Fibroblast of lung (primary cell): ENCODE measurements around the gene CDC123. TPM values are rescaled to one million over a fixed set of nuclear protein-coding genes. Genes with fewer than 3 reads are reported as not detected.

ENCODE experiments used
- DNase-seq, 2 donors: peaks; one replicate each; pipeline versions ENCODE4 v3.0.0 to v3.0.0-alpha.2; 2010; ENCODE audit warnings: low read depth in 2 of 2
- H2AFZ ChIP-seq: 2 replicates; pipeline ENCODE4 v1.5.1; 2012; ENCODE audit warnings: low read length, control low read depth, inconsistent platforms
- H3K27ac ChIP-seq: 2 replicates; pipeline ENCODE4 v1.5.1; 2011; ENCODE audit warnings: low read length, control low read depth; ENCODE audit not compliant: insufficient read depth
- H3K27me3 ChIP-seq: 2 replicates; pipeline ENCODE4 v1.5.1; 2011; ENCODE audit warnings: mild to moderate bottlenecking, low read length; ENCODE audit not compliant: control insufficient read depth, insufficient read depth
- H3K36me3 ChIP-seq: 2 replicates; pipeline ENCODE4 v1.5.1; 2011; ENCODE audit warnings: low read length; ENCODE audit not compliant: control insufficient read depth, insufficient read depth
- H3K4me1 ChIP-seq: 2 replicates; pipeline ENCODE4 v1.5.1; 2011; ENCODE audit warnings: low read length; ENCODE audit not compliant: control insufficient read depth, insufficient read depth; ENCODE audit errors: extremely low read depth
- H3K4me2 ChIP-seq: 2 replicates; pipeline ENCODE4 v1.5.1; 2011; ENCODE audit warnings: low read length, control low read depth; ENCODE audit not compliant: insufficient read depth; ENCODE audit errors: extremely low read depth
- H3K4me3 ChIP-seq, 4 experiments: fragments of 200-600 bp in 1 of 4; sonication (generic) in 1 of 4; replicated peaks in 1 of 4; 2 replicates each; pipeline ENCODE4 v1.5.1; 2011 to 2016; ENCODE audit warnings: low read length in 4 of 4, low read depth in 3 of 4, mild to moderate bottlenecking in 3 of 4, control low read depth in 2 of 4, inconsistent platforms in 1 of 4, mixed read lengths in 1 of 4; ENCODE audit not compliant: insufficient read depth in 1 of 4; ENCODE audit errors: control extremely low read depth in 1 of 4
- H3K79me2 ChIP-seq: 2 replicates; pipeline ENCODE4 v1.5.1; 2012; ENCODE audit warnings: mild to moderate bottlenecking, low read length, inconsistent platforms; ENCODE audit not compliant: control insufficient read depth, insufficient read depth
- H3K9ac ChIP-seq: 2 replicates; pipeline ENCODE4 v1.5.1; 2011; ENCODE audit warnings: mild to moderate bottlenecking, low read length, control low read depth; ENCODE audit not compliant: insufficient read depth
- H3K9me3 ChIP-seq: 2 replicates; pipeline ENCODE4 v1.5.1; 2012; ENCODE audit warnings: low read depth, low read length; ENCODE audit not compliant: control insufficient read depth, insufficient read depth
- H4K20me1 ChIP-seq: 2 replicates; pipeline ENCODE4 v1.5.1; 2011; ENCODE audit warnings: low read length; ENCODE audit not compliant: control insufficient read depth, insufficient read depth; ENCODE audit errors: extremely low read depth
- CTCF ChIP-seq, 2 donors: IDR thresholded peaks in 1 of 2; conservative IDR thresholded peaks in 1 of 2; 1 replicate in 1 of 2; 2 replicates in 1 of 2; pipeline ENCODE4 v1.5.1; 2011 to 2012; ENCODE audit warnings: low read length in 2 of 2, control low read depth in 1 of 2, inconsistent platforms in 1 of 2, low read depth in 1 of 2, mild to moderate bottlenecking in 1 of 2
- EZH2 ChIP-seq: IDR thresholded peaks from 2 replicates; pipeline ENCODE4 v1.5.1; 2012; ENCODE audit warnings: low read length, control low read depth, mild to moderate bottlenecking; ENCODE audit errors: missing control alignments
- polyA plus RNA-seq, 2 donors: library from polyadenylated mRNA; depleted of rRNA in 1 of 2; stranded (reverse) in 1 of 2; unstranded in 1 of 2; fragments of >200 nt; gene quantifications; 2 replicates each; pipeline ENCODE4 v1.2.1, GENCODE V29; 2011 to 2012; ENCODE audit warnings: missing spikeins in 1 of 2
- total RNA-seq: library from RNA; depleted of rRNA; stranded (reverse); fragments of >200 nt; gene quantifications from 2 replicates; pipeline ENCODE4 v1.2.1, GENCODE V29; 2014

Gene CDC123
- total and polyA plus RNA-seq, 2 donors (not counting 1 experiment from before 2014, with no cell fraction given), result 144 to 172 TPM

DNA sequence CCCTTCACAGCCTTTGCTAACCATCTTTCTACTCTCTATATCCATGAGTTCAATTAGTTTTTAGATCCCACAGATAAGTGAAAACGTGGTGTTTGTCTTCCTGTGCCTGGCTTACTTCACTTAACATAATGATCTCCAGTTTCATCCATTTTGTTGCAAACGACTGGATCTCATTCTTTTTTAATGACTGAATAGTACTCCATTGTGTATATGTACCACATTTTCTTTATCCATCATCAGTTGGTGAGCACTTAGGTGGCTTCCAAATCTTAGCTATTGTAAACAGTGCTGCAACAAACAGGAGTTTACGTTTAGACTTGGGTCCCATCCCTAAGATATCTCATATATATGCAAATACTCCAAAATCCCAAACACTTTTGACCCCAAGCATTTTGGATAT, 9.1 kb downstream of the CDC123 start:
- Histone ChIP-seq H3K9ac (no peak overlapping the region), H3K36me3 (peaks cover 5% of the 10 kb centered on the region), H3K4me3 (no peak overlapping the region), H3K4me1 (no peaks in the 10 kb centered on the region), H3K4me2 (no peak overlapping the region), H3K27me3 (no peaks in the 10 kb centered on the region), H4K20me1 (no peaks in the 10 kb centered on the region), H3K79me2 (peaks cover 26% of the 10 kb centered on the region), H3K27ac (no peak overlapping the region), H2AFZ (no peak overlapping the region), H3K9me3 (no peaks in the 10 kb centered on the region)
- TF ChIP-seq CTCF (conservative IDR thresholded peaks at IDR 0.05 in 1 of 2, IDR thresholded peaks at IDR 0.05 in 1 of 2; ENCODE audit: low read depth in 1 of 2, low read length in 2 of 2), result no peak
- no peak for TF ChIP-seq EZH2
- DNase-seq, result no peak

DNA sequence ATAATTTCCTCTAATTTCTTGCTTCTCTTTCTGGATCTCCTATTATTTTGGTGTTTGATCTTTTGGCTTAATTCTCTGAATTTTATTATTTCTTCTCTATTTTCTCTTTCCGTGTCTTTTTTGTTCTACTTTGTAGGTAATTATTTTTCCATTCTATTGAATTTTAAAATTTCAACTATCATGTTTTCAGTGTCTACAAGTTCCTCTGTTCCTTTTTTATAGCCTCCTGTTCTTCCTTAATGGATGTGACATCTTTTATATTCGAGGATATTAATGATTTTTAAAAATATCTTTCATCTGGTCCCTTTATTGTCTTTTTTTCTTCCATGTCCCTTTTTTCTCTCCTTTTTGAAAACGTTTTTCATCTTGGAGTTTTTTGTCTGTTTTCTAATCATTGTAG, 11.1 kb downstream of the CDC123 start:
- Histone ChIP-seq H3K79me2 (peaks cover 17% of the 10 kb centered on the region), H3K4me3 (no peak overlapping the region), H3K9me3 (no peaks in the 10 kb centered on the region), H3K4me2 (no peak overlapping the region), H3K9ac (no peak overlapping the region), H4K20me1 (no peaks in the 10 kb centered on the region), H3K4me1 (no peaks in the 10 kb centered on the region), H2AFZ (no peak overlapping the region), H3K27ac (no peak overlapping the region), H3K36me3 (peaks cover 5% of the 10 kb centered on the region), H3K27me3 (no peaks in the 10 kb centered on the region)
- TF ChIP-seq EZH2 (no peak), CTCF (conservative IDR thresholded peaks at IDR 0.05 in 1 of 2, IDR thresholded peaks at IDR 0.05 in 1 of 2; ENCODE audit: low read depth in 1 of 2, low read length in 2 of 2) (no peak)
- no peak for DNase-seq

- TF ChIP-seq EZH2 (no peak), CTCF (conservative IDR thresholded peaks at IDR 0.05 in 1 of 2, IDR thresholded peaks at IDR 0.05 in 1 of 2; ENCODE audit: low read depth in 1 of 2, low read length in 2 of 2) (no peak)
- DNase-seq, result no peak
- Histone ChIP-seq H3K27me3 (no peaks in the 10 kb centered on the region), H3K79me2 (peaks cover 8% of the 10 kb centered on the region), H2AFZ (no peak overlapping the region), H3K9ac (no peak overlapping the region), H3K4me3 (no peak overlapping the region), H3K27ac (no peak overlapping the region), H3K4me2 (no peak overlapping the region), H4K20me1 (no peaks in the 10 kb centered on the region), H3K36me3 (peaks cover 2% of the 10 kb centered on the region), H3K4me1 (no peaks in the 10 kb centered on the region), H3K9me3 (no peaks in the 10 kb centered on the region)
These were observed 12.5 kb downstream of the CDC123 start for GRCh38 chr10:12208460-12208859.
